ENCODE results near the gene PIP4K2A.
"Not testable (repeated sequence)": the region's sequence is repeated elsewhere in the genome, so short reads cannot be mapped to it uniquely, and the experiment has no call there.

PIP4K2A gene

DNA sequence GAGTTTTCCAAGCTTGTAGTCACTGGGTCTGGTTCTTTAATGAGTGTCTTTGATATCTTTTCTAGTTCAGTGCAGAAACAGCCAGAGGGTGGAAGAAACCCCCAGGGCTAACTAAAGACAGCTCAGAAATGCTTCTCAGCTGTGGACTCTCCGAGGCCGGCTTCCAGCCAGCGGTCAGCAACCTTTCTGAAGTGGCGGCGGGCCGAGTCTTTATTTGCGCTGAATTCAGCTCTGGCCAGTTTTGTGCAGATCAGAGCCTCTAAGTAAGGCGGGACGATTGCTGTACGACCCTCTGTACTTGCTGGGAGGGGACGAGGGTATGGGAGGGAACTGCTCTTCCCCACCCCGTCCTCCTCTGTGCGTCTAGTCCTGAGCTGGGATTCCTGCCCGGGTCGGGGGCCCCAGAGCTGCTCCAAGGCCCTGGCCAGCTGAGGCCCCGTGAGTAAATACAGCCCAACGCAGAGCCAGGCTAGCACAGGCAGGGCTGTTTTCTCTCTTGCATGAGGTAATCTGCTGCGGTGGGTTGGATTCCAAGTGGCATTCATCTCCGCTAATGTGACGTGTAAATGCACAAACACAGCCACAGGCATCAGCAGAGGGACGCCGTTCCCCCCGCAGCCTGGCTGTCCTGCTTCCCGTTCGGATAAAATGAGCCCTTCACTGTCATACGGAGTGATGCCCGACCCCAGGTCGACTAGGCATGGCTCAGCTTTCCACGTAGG lies 159.8 kb downstream of the PIP4K2A start:
- DNase-seq (ENCODE audit: low spot score), result no peak

DNA sequence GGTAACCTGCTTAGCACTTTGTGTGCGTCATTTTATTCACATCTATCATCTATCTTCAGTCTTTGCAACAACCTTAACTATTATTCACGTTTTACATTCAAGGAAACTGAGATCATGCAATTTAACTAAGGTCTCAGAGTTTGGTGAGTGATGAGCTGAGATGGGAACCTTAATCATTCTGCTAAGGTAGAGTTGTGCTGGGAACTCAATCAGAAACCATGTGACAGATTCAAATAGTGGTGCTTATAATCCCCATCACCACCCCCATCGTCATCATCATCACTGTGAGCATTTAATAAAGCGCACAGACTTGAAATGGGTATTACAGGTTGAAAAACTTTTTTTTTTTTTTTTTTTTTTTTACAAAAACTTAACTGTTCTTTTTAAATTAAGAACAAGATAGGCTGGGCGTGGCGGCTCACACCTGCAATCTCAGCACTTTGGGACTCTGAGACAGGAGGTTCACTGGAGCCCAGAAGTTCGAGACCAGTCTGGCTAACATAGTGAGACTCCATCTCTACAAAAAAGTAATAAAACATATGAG lies 160.9 kb downstream of the PIP4K2A start:
- no peak for DNase-seq (ENCODE audit: low spot score)

DNA sequence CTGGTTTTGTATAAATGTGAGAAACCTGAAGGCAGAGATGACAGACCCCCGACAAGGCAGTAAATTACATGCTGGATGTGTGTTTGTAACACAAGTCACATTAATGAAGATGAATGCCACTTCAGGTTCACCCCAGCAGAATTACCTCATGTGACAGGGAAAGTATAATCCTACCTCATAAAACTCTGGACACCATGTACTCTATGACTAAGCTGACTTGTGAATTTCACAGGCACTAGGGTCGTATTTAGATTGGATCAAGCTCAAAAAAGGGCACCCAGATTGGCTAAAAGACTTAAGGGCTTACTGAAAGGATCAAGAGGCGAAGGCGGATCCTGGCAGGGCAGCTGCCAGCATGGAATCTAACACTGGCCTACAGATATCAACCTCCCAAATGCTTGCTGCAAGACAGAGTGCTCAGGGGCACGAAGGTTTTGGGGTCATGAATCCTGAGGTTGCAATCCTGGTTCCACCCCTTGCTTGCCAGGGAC lies 161.4 kb downstream of the PIP4K2A start:
- DNase-seq (ENCODE audit: low spot score), result no peak

DNA sequence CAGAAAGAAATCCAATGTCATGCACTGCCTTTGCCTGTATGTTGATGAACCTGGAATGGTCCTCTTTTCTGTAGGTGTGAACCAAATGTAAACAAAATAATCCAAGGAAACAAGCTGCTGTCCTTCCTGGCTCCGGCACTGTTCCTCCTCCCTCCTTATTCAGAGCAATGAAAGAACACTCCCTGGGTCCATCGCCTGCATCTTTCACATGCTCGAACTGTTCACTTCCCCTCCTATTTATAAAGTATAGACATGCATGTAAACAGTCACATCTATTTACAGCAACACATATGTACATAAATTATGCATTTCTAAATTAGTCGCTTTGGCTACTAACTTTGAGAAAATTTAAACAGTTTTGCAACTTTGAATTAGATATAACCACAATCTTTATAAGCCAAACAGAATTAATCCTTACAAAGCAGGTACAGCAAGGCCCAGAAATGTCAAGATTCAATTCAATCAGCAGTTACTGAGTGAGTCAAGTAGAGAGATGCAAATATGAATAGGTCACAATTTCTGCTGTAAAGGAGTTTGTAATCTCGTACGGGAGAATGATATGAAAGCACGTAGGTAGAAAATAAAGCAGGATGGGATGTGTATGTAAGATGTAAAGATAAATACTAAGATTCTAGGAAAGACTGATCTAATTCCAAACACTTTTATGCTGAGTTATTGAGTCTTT lies 162.6 kb downstream of the PIP4K2A start:
- DNase-seq (ENCODE audit: low spot score), result no peak

DNA sequence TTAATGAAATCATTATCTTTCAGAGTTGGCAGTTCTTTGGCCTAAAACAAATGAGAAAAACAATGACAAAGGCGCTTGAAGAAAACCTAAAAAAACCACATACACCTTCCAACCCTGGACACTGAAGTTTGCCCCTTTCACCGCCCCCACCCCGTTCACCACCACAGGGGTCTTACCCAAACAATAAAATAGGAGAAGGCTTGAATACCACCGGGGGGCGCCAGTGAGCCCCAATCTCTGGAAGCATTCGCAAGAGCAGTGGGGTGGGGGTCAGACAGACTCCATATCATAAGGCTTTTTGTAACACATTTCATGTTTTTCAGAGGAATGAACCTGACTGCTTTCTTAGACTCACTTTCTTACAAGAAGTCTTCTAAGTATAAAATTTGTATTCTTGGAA lies 163.6 kb downstream of the PIP4K2A start:
- peak; percentile 62 for DNase-seq (ENCODE audit: low spot score)

DNA sequence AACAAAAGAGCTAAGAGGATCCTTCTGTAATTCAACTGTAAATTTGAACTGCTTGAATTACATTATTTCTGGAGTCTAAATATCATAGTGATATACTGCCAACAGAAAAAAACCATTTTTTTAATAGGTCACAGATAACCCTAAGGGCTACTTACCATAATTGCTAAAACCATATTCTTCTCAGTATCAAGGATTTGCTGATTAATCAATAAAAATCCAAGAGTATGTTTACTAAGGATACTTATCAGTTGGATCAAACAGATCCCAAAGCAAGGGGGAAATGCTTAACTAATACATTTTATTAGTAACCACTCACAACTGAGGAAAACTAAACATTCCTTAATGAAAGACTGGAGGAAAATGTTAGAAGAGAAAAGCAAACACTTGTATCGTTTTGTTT lies 166.0 kb downstream of the PIP4K2A start:
- no peak for DNase-seq (ENCODE audit: low spot score)

DNA sequence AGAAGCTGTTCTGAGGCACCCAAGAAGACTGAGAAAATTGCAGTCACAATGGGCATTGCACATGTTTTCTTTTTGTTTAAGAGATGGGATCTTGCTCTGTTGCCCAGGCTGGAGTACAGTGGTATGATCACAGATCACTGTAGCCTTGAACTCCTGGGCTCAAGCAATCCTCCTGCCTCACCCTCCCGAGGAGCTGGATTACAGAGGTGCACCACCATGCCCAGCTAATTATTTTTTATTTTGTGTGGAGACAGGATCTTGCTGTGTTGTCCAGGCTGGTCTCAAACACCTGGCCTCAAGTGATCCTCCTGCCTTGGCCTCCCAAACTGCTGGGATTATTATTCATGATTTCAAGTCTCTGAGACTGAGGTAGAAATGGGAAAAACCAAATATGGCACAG lies 168.7 kb downstream of the PIP4K2A start:
- no peak for DNase-seq (ENCODE audit: low spot score)

DNA sequence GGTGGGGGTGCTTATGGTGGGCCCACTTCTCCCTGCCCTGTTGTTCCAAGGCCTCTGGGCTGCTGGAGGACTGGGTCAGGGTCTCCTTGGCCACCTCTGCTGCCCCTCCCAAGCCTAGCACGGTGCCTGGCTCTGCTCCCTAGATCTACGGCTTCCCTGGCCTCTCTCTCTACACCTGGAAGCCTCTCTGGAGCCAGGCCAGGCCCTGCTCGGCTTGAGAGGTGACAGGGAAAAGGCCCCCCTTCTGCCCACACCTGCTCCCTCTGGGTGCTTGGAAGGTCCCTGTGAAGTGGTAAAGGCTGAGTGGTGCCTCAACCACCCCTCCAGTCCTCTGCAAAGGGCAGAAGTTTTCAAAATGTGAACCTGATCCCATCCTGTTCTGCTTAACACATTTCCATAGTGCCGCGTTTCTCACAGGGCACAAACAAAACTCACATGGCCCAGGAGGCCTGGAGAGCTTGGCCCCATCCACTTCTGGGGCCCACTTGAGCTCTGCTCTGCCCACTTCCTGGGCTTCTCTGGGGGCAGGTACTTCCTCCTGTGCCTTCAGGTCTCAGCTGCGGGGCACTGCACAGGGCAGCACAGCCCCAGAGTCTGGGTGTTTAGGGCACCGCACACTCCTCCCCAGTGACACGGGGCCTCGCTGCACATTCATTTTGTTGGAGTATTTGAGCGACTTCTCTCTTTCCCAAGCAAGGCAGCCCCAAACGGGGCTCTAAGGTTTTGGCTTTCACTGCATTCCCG lies 169.9 kb downstream of the PIP4K2A start:
- DNase-seq (ENCODE audit: low spot score), result no peak

DNA sequence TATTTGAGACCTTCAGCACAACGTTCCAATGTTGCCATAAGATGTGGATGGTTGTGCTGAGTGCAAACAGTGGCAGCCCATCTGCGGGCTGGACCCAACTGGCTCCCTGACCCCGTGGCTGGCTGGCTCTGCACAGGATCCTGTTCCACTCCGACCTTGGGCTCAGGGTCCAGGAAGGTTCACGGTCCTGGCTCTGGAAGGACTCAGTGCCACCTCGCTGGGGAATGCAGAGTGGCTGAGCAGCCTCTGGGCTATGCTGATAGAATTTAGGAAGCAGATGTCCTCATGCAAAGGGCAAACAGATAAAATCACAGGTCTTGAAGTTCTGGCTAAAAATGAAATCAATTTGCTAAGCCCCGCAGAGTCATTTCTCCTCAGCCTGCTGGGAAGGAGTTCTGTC lies 171.6 kb downstream of the PIP4K2A start:
- no peak for DNase-seq (ENCODE audit: low spot score)

DNA sequence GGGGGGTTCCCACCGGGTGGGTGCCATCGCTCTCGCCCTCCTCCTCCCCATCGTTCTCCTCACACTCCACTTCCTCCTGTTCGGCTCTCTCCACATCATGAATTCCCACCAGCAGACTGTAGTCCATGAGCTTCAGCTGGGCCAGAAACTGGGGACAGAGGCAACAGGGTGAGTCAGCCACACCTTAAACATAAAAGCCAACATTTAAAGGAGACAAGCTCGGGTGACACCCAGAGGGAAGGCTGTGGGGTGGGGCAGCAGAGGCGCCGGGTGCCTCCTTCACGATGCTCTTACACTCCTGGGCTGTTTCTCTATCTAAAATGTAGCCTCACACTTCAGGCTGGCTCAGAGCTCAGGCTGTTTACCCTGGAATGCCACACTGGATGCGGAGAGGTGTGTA lies 172.5 kb downstream of the PIP4K2A start:
- no peak for DNase-seq (ENCODE audit: low spot score)

DNA sequence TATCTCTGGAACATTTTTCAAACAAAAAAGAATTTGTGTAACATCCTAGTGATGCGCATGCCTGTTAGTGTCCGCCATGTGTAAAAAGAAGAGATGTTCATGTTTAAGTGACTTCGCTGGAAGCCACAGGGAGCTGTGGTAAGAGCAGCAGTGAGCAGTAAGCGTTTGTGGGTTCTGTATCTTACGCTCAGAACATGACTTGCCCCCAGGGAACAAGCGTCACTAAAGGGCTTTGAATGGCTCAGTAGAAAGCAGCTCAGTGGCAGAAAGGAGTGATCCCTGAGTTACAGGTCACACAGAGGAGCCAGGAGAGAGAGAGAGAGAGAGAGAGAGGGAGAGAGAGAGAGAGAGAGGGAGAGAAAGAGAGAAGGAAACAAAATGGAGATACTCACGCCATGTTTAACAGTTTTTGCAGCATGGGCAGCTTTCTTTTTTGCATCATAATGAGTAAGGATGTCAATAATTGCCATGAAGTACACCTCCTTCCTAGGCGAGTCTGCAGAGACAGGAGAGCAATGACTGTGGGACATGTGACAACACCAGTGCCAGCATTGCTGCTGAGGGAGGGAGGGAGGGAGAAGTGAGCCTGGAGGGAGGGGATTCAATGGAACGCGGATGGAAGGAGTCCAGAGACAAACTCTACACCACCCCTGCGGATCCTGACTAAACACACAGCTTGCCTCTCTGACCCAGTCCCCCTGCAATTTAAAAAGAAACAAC lies 174.6 kb downstream of the PIP4K2A start:
- no peak for DNase-seq (ENCODE audit: low spot score)

DNA sequence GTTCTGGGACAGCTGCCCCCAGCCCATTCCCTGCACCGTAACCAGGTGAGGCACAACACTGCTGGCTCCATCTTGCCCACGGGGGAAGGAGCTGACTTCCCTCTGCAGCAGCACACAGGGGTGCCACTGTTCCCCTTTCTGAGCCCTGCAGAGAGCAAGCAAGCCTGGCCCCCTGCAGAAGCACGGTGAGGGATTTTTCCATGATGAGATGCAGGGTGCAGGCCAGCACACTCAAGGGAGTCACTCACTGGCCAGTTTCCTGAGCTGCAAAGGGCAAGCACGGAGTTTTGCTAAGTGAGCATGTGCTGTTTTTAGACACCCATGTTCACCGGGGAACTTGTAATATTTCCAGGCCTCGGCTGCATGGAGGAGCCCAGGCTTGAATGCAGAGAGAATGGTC lies 176.6 kb downstream of the PIP4K2A start:
- DNase-seq (ENCODE audit: low spot score), result no peak

DNA sequence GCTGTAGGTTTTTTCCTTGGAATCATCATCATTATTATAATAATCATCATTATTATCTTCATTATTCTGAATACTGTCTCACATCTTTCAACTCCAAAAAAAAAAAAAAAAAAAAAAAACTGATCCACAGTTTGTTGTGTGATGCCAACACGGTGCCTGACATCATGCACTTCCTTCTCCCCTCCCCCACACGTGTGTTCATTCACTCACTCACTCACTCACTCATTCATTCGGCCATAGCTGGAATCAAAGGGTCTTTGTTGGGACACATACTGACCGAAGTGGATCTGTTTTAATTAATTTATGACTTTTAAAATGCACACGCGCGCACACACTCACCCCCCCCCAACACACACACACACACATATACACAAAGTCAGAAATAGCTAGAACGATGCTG lies 177.8 kb downstream of the PIP4K2A start:
- no peak for DNase-seq (ENCODE audit: low spot score)

DNA sequence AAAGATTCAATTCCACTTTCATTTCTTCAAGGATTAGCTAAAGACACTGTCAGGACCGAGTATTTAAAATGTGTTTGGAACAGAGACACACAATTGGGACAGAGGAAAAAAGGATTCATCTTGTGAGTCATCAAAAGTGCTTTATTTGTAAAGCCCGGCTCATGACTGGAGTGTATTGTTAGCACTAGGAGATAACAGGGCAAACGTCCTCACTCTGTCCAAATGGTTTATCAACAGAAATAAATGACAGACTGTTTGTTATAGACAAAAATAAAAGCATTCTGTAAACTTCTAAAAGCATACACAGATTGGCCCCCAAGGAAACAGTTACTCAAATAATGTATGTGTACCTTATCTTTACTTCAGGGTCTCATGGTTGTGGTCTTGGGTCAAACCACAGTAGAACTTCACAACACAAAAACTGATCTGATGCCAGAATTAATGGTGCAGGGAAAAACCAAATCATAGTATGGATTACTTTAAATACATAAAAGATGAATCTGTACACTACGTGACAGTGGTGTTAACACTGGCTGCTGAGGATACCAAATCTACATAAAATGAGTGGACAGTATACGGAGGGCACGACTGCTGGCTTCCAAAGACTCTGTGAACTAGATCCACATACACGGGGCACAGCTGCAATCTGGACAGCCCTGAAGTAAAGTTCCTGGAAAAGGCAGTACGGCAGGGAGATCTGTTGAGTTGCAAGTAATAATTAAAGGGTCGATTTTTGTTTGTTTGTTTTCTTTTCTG lies 179.4 kb downstream of the PIP4K2A start:
- no peak for DNase-seq (ENCODE audit: low spot score)

DNA sequence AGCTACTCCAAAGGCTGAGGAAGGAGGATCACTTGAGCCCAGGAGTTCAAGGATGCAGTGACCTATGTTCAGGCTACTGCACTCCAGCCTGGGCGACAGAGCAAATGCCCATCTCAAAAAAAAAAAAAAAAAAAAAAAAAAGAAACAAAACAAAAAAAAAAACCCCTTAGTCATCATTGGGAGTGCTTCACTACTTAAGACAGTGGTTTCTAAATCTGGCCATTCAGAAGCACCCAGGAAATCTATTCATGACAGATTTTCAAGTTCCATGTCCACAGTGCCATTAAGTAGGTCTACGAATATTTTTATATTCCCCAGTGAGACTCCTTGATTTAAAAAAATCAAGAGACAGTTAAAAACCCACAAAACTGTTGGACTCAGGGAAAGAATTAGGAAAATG lies 182.9 kb downstream of the PIP4K2A start:
- DNase-seq (ENCODE audit: low spot score), result no peak

DNA sequence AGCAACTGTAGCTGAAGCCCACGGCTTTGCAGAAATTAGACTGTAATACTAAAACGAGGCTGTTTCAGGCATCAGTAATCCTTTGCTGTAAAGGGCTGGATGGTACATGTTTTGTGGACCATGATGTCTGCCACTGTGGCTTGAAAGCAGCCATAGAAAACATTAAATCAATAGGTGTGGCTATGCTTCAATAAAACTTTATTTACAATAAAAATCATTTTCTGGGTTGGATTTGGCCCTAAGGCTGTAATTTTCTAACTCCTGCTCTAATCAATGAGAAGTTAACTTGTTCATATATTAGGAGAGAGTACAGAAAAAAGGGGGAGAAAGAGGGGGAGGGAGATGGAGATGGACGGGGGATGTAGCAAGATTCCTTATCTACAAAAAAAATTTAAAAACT lies 183.4 kb downstream of the PIP4K2A start:
- DNase-seq (ENCODE audit: low spot score), result no peak

DNA sequence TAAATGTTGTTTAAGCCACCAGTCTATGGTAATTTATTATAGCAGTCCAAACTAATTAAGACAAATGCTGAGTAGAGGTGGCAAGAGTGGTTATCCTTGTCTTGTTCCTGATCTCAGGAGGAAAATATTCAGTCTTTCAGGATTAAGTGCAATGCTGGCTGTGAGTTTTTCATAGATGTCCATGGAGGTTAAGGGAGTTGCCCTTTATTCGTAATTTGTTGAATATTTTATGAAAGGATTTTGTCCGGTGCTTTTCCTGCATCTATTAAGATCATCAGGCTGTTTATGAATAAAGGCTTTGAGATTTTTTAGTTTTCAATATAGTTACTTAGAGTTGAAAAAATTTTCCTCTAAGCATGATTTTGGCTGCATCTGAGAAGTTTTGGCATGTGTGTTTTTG lies 186.9 kb downstream of the PIP4K2A start:
- DNase-seq (ENCODE audit: low spot score), result no peak

DNA sequence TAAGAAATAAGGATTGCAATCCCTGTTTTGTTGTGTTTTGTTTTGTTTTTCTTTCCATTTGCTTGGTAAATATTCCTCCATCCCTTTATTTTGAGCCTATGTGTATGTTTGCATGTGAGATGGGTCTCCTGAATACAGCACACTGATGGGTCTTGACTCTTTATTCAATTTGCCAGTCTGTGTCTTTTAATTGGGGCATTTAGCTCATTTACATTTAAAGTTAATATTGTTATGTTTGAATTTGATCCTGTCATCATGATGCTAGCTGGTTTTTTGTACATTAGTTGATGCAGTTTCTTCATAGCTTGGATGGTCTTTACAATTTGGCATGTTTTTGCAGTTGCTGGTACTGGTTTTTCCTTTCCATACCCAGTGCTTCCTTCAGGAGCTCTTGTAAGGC lies 190.0 kb downstream of the PIP4K2A start:
- not testable (repeated sequence) for DNase-seq (ENCODE audit: low spot score)

DNA sequence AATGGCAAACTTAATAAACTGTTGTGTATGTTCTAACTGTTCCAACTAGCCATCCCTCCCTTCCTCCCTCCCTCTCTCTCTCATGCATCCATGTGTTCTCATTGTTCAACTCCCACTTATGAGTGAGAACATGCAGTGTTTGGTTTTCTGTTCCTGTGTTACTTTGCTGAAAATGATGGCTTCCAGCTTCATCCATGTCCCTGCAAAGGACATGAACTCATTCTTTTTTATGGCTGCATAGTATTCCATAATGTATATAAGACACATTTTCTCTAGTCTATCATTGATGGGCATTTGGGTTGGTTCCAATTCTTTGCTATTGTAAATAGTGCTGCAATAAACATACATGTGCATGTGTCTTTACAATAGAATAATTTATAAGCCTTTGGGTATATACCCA lies 193.7 kb downstream of the PIP4K2A start:
- not testable (repeated sequence) for DNase-seq (ENCODE audit: low spot score)

DNA sequence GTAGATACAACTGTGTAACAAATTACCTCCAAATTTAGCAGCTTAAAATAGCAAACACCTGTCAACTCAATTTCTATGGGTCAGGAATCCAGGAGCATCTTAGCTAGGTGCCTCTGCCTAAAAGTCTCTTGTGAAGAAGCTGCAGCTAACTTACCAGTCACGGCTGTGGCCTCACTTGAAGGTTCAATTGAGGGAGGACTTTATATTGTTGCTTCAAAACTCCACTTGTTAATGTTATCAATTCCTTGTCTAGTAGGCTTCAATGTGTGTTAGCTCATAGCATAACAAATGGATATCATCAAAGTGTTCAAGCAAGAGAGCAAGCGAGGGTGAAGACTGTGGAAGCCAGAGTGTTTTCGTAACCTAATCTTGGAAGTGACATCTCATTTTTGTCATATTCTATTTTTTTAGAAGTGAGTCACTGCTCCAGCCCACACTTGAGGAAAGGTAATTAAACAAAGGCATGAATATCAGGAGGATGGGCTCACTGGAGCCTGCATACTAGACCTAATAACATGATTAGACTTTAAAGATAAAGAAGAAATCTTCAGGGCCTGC lies 196.1 kb downstream of the PIP4K2A start:
- DNase-seq (ENCODE audit: low spot score), result no peak

DNA sequence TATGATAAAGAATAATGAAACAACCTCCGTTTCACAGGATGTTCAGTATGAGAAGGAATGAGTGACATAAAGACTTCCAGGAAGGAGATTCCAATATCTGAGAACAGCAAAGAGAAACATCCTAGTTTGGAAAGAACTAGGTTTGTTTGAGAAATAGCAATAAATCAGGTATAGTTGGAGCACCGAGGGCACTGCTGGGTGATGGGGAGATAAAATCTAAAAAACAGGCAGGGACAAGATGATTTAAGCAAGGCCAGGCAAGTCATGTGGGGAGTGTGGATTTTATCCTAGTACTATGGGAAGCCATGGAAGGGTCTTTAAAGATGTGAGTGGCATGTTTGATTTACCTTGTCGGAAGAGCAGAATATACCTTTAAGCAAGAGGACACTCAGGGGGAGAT lies 199.4 kb downstream of the PIP4K2A start:
- DNase-seq (ENCODE audit: low spot score), result no peak

Data from CD4-positive, alpha-beta T cell treated with Interleukin-15 for 4 hours (primary cell).